Activated CD4-positive, alpha-beta T cell treated with anti-CD3 and anti-CD28 coated beads, Interleukin-2, Interleukin-6, amounts not matched to agents 100 ng/mL and 50 ng/mL, durations not matched to agents 16 hours and 8 hours (primary cell): ENCODE data around the gene ZFR2.
"Not testable (repeated sequence)": the region's sequence is repeated elsewhere in the genome, so short reads cannot be mapped to it uniquely, and the experiment has no call there.

Experiments
- DNase-seq: peaks from one replicate; pipeline ENCODE4 v3.0.0-alpha.2; 2020

Gene ZFR2

DNA sequence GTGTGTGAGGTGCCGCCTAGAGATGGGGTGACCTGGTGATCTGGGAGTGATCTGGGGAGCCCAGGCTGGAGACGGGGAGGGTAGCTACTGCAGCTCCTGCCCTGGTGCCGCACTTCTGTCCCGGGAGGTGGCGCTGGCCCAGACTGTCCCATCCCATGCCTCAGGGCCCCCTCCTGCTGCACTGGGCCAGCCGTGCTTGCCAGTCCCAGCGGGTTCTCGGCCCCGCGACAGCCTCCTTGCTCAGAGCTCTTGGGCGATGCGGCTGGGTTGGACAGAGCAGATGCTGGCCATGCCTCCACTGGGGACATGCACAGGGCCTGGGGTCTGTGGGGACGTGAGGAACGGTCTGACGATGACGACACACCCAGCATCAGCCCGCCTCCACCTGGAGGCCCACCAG, 99.3 kb downstream of the ZFR2 start:
- no peak for DNase-seq

DNA sequence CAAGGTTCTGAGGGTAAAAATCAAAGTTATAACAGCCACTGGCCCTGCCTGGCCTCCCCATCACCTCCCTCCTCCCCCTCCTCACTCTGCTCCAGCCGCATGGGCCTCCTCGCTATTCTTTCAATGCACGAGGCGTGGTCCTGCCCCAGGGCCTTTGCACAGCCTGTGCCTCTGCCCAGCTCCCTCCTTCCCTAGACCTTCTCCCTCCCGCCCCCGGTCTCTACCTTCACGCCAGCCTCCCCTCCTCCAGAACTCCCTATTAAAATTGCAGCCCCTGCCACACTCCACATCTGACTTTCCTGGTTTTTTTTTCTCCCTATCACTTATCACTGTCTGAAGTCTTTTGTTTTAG, 100.1 kb downstream of the ZFR2 start:
- DNase-seq = no peak

DNA sequence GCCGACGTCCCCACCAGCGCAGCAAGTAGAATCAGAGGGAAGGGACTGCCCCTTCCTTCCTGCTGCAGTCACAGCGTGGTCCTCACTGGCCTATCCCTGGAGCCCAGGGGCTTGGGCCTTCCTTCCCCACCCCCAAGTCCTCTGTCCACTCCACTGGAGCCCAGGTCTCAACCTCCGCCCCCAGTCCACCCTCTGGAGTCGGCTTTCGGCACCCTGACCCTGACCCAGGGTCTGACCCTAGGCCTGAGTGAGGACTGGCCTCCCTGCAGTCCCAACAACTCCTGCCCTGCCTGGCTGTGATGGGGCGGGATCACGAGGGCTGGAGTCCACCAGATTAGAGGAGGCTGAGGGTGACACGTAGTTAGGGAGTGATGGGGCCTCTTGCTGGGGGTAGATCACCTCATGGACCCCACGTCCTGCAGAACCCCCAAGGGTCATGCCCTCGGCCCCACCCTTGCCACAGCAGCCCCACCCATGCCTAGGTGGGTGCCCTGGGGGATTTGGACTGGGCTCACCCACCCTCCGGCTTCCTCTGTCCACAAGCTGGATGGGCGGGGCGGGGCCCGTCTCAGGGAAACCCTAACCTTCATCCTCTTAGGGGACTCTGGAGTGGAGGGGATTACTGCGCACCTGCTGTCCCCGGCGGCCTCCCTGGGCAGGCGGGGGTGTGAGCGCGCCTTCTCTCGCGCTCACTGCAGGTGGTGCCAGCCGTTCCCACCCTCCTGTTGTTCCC, 100.7 kb downstream of the ZFR2 start:
- no peak for DNase-seq

DNA sequence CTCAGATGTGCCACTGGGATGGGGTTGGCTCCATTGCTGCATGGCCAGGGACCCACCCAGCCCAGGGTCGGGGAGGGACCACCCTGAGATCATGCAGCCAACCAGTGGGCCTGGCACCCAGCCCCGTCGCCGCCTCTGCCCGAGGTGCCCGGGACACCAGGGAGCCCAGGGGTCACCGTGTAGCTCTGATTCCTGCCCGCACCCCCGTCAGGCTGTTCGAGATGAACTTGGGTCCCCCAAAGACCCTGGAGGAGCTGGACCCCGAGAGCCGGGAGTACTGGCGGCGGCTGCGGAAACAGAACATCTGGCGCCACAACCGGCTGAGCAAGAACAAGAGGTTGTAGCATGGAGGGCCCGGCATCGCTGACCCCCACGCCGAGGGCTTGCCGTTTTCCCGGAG, 101.8 kb downstream of the ZFR2 start:
- DNase-seq = no peak

DNA sequence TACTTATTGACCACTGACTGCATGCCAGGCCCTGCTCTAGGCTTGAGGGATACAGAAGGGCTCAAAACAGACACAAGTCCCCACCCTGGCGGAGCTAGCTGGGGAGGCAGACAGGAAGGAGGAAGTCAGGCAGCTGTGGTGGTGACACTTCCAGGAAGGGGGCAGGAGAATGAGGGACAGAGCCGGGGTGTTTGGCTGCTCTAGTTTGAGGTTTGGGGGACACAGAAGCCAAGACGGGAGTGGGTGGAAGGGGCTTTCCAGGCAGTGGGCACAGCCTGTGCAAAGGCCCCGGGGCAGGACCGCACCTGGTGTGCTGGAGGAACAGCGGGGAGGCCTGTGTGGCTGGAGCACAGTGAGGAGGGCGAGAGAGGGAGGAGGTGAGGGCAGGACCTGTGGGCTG, 102.3 kb downstream of the ZFR2 start:
- peak; percentile 33 for DNase-seq

DNA sequence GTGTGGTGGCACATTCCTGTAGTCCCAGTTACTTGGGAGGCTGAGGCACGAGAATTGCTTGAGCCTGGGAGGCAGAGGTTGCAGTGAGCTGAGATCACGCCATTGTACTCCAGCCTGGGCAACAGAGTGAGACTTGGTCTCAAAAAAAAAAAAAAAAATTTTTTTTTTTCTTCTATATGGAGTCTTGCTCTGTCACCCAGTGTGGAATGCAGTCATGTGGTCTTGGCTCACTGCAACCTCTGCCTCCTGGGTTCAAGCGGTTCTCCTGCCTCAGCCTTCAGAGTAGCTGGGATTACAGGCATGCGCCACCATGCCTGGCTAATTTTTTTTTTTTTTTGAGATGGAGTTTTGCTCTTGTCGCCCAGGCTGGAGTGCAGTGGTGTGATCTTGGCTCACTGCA, 103.1 kb downstream of the ZFR2 start:
- not testable (repeated sequence) for DNase-seq

DNA sequence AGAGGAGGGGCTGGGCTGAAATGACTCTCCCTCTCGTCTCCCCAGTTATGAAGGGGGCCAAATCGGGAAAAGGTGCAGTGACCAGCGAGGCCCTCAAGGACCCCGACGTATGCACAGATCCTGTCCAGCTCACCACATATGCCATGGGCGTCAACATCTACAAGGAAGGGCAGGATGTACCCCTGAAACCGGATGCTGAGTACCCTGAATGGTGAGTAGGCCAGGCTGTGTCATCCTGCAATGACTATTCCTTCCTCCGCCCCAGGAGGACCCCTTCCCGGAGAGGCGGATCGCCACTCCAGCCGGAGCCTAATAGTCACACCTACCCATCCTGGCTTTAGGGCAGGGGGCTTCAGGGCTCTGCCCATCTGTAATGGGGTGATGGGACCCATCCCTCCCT, 103.7 kb downstream of the ZFR2 start:
- no peak for DNase-seq

DNA sequence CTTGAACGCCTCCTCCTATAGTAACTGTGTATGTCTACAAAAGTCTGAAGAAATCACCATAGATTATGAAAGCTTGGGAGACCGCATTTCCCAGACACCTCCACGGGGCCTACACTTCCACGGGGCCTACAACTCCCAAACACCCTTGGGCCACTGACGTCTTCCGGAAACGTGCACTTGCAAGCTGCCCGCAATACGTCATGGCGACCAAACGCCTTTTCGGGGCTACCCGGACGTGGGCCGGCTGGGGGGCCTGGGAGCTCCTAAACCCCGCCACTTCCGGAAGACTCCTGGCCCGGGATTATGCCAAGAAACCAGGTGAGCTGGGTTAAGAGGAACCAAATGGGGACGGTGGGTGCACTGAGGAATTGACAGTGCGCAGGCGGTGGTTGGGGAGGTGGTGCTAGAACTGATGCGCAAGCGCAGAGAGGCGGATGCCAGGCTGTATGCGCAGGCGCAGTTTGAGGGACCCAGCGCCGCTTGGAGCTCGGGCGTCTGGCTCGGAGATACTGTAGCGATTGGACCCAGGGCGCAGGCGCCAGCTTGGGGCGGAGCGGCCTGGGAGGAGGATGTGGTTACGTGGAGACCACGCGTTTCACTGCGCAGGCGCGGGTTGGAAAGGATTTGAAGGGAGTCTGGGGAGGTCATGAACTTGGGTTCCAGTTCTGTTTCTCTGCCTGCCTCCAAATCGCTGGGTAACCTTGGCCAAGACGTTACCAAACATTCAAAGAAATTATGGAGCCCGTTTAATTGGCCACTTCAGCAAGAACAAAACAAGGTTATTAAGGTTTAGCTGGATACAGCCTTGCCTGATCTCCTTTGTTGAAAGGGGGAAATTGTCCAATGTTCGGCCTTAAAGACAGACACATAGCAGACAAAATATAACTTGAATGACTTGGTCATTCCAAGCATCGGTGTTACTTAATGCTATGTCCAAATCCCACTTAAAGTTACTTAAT, 106.1 kb downstream of the ZFR2 start, which contains the start of gene MRPL54:
TSS of gene MRPL54 (plus strand) at position 182 of the 959 bp plus-strand sequence. CDS start at position 201, 19 bp downstream.
- peak; percentile 100 for DNase-seq

DNA sequence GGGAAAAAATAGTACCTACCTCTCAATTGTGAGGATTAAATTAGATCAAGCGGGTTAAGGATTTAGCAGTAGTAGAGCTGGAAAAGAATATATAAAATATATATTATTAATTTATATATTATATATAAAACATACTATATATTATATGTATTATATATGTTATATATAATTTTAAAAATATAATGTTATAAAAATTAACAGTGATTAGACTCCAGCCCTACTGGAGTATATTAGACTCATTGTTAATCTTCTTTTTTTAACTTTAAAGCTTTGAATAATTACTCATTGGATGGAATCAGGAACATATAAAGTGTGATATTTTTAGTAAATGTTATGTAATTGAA, 106.7 kb downstream of the ZFR2 start:
- DNase-seq = no peak

DNA sequence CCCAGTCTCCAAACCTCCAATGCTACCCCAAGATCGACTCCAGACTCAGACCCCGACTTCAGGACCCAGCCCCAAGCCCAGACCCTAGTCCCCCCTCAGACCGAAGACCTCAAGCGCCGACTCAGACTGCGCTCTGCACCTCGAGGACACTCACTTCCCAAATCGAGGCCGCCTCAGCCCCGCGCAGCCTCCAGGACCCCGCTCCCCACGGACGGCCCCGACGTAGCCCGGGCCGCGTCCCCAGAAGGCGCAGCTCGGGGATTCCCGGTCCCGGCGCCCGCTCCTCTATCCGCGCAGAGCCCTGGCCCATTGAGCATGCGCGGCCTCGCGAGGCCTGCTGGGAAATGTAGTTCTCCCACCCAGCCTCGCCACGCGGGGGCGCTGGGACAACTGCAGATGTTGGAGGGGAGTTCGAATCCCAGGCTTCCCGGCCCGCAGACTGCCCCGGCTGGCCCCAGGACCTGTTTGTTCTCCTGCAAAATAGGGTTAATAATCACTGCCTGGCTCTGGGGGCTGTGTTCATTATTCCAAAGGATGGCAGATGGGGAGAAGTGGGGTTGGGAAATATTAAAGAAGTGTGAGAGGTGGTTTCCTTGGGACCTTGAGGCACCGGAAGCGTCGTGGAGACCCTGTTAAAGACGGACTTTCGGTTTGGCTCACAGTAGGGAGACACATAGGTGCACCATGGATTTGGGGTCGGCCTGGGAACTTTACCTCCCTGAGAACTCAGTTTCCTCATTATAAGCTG, 107.3 kb downstream of the ZFR2 start, which contains the start of gene APBA3:
TSS of gene APBA3 (minus strand) at position 311 of the 748 bp plus-strand sequence. CDS start 1,428 bp downstream, outside the sequence.
- peak; percentile 98 for DNase-seq

DNA sequence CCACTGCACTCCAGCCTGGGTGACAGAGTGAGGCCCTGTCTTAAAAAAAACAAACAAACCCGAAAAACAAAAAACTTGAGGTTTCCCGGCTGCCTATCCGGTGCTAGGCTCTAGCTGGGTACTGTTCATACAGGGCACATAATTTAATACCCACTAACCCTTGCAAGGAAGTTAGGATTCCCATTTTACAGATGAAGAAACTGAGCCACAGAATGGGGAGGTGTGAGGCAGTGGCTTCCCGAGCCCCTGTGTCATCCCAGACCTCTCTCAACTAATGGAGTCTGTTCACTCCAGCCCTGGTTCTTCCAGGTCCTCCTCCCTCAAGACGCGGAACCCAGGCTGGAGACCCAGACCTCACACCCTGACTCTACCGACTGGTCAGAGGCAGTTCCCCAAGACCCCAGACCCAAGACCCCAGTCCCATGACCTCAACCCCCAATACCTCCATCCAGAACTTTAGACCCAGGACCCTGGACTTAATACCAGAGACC, 107.9 kb downstream of the ZFR2 start:
- DNase-seq = peak; percentile 20

DNA sequence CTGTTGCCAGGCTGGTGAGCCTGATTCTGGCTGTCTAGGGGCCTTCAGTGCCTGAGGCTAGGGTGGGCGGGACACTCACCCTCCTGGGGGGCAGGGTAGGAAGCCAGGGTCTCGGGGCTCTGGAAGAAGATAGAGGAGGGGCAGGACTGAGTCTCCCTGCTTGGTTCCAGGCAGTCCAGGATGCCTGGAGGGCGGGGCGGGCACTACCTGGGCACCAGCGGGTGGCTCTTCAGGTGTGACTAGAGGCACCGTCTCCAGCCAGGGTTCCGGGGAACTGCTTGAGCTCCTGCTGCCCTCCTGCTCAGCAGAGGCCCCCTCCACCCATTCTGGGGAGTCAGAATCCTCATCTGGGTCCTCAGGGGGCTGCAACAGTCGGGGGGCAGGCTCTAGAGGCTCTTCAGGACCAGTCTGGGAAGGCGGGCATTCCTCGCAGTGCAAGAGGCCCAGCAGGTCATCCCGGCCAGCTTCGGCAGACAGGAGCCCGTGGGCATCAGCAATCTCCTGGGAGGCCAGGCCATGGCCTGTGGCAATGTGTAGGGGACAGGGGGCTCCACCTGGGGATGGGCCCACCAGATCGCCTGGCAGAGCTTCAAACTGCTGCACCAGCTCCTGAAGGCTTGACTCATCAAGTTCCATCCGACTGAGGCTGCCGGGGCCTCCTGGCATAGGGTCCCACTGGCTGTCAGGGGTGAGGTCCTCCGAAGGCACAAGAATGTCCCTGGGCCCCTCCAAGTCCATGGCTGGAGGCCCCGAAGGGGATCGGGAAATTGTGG, 109.2 kb downstream of the ZFR2 start:
- no peak for DNase-seq

DNA sequence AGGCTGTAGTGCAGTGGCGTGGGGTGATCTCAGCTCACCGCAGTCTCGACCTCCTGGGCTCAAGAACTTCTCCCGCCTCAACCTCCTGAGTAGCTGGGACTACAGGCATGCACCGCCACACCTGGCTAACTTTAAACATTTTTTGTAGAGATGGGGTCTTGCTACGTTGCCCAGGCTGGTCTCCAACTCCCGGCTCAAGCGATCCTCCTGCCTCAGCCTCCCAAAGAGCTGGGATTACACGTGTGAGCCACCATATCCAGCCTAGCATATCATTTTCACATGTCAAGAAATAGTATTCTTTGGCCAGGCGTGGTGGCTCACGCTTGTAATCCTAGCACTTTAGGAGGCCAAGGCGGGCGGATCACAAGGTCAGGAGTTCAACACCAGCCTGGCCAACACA, 110.5 kb downstream of the ZFR2 start:
- not testable (repeated sequence) for DNase-seq

DNA sequence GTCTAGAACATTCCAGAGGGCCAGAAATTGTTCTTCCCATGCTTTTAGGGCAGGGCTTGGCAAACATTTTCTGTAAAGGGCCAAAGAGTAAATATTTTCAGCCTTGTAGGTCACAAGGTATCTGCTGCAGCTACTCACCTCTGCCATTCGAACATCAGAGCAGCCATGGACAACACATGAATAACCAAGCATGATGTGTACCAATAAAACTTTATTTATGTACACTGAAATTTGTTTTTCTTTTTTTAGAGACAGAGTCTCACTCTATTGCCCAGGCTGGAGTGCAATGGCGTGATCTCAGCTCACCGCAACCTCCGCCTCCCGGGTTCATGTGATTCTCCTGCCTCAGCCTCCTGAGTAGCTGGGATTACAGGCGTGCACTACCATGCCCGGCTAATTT, 111.1 kb downstream of the ZFR2 start:
- DNase-seq = not testable (repeated sequence)
